ENCODE results near the gene DGKI. TPM values are rescaled to one million over a fixed set of nuclear protein-coding genes. Genes with fewer than 3 reads are reported as not detected.

DGKI gene
- total and polyA plus RNA-seq, 11 donors = 0.36 to 4.6 (median 1.0) TPM

- Histone ChIP-seq H3K4me3 (no peak overlapping the region), H3K4me1 (no peaks in the 10 kb centered on the region), H3K9me3 (peaks cover 0 to 24% (median 2%) of the 10 kb centered on the region in 12 donors), H3K27ac (no peak overlapping the region), H3K27me3 (no peaks in the 10 kb centered on the region), H3K36me3 (no peaks in the 10 kb centered on the region)
- DNase-seq (no peak), ATAC-seq (no peak)
- intact Hi-C loops (cut with DNase I) = no loop called here
- TF ChIP-seq CTCF (IDR thresholded peaks at IDR 0.05) = no peak
- no peak for TF ChIP-seq POLR2A (IDR thresholded peaks at IDR 0.05)
- 86 to 93% (median 90%) methylated on average over 5 to 6 of the region's 6 CpGs for WGBS, 4 donors
These were observed 483.1 kb downstream of the DGKI start for GRCh38 chr7:137363683-137364082.

GRCh38 chr7:137360087-137360679 lies 486.6 kb downstream of the DGKI start:
- 32 to 82% (median 47%) methylated on average over 1 of the region's 1 CpG for WGBS, 4 donors
- Histone ChIP-seq H3K36me3 (no peaks in the 10 kb centered on the region), H3K4me1 (no peaks in the 10 kb centered on the region), H3K9me3 (peaks cover 0 to 24% (median 2%) of the 10 kb centered on the region in 12 donors), H3K27ac (no peak overlapping the region), H3K4me3 (no peak overlapping the region), H3K27me3 (no peaks in the 10 kb centered on the region)
- TF ChIP-seq CTCF (IDR thresholded peaks at IDR 0.05) (no peak), POLR2A (IDR thresholded peaks at IDR 0.05) (no peak)
- ATAC-seq (no peak), DNase-seq (no peak)
- intact Hi-C loops (cut with DNase I) = no loop called here

GRCh38 chr7:137354961-137355360 lies 491.8 kb downstream of the DGKI start:
- intact Hi-C loops (cut with DNase I) = no loop called here
- peaks cover 0 to 8% (median 0%) of the 10 kb centered on the region in 12 donors for H3K4me1 ChIP-seq
- H3K27me3 ChIP-seq = no peaks in the 10 kb centered on the region
- H3K27ac ChIP-seq = no peak overlapping the region
- DNase-seq (no peak), ATAC-seq (no peak)
- H3K9me3 ChIP-seq = peaks cover 0 to 8% (median 2%) of the 10 kb centered on the region in 12 donors
- H3K36me3 ChIP-seq = no peaks in the 10 kb centered on the region
- TF ChIP-seq POLR2A (IDR thresholded peaks at IDR 0.05) (no peak), CTCF (IDR thresholded peaks at IDR 0.05) (no peak)
- no peak overlapping the region for H3K4me3 ChIP-seq

- H3K36me3 ChIP-seq = no peaks in the 10 kb centered on the region
- H3K9me3 ChIP-seq = peaks cover 0 to 2% (median under 1%) of the 10 kb centered on the region in 12 donors
- DNase-seq (peak in 2 of 5 donors; percentile 29 to 65), ATAC-seq (peak in 1 of 4 donors; percentile 34)
- no peaks in the 10 kb centered on the region for H3K27me3 ChIP-seq
- no peak overlapping the region for H3K4me3 ChIP-seq
- intact Hi-C loops (cut with DNase I) = no loop called here
- no peak overlapping the region for H3K27ac ChIP-seq
- WGBS, 4 donors = 43 to 59% (median 49%) methylated on average over 5 of the region's 5 CpGs
- H3K4me1 ChIP-seq = peaks cover 0 to 8% (median 0%) of the 10 kb centered on the region in 12 donors
- no peak for TF ChIP-seq CTCF (IDR thresholded peaks at IDR 0.05)
- TF ChIP-seq POLR2A (IDR thresholded peaks at IDR 0.05) = no peak
These were observed 492.4 kb downstream of the DGKI start for GRCh38 chr7:137354396-137354795.
